GM12878 (cell line): Measurements from ENCODE around the gene ZMAT3. TPM values are rescaled to one million over a fixed set of nuclear protein-coding genes. Genes with fewer than 3 reads are reported as not detected.

Experiments used
- BCL11A ChIP-seq: IDR thresholded peaks from 2 replicates; pipeline ENCODE4 v1.6.1; 2011; ENCODE audit warnings: low read depth, low read length
- BHLHE40 ChIP-seq, 2 experiments: fragments of 450-650 bp in 1 of 2; IDR thresholded peaks; 2 replicates each; pipeline ENCODE4 v1.6.1; 2011 to 2017; ENCODE audit warnings: low read depth in 2 of 2, borderline replicate concordance in 1 of 2, improper control_type of control experiment in 1 of 2, low read length in 1 of 2, mild to moderate bottlenecking in 1 of 2
- CHD1 ChIP-seq: IDR thresholded peaks from 2 replicates; pipeline ENCODE4 v1.6.1; 2012; ENCODE audit warnings: low read depth, low read length, improper control_type of control experiment
- DPF2 ChIP-seq: fragments of 450-650 bp; IDR thresholded peaks from 2 replicates; pipeline ENCODE4 v1.6.1; 2017; ENCODE audit warnings: mild to moderate bottlenecking
- FOS ChIP-seq: IDR thresholded peaks from 3 replicates; pipeline ENCODE4 v1.6.1; 2011; ENCODE audit warnings: borderline replicate concordance; ENCODE audit not compliant: insufficient read length; ENCODE audit errors: extremely low read depth
- HCFC1 ChIP-seq: fragments of 150-350 bp; IDR thresholded peaks from 2 replicates; pipeline ENCODE4 v1.6.1; 2014; ENCODE audit warnings: low read length
- HDAC6 ChIP-seq: fragments of 200-600 bp; sonication (generic); IDR thresholded peaks from one replicate; pipeline ENCODE4 v1.8.0; 2017; ENCODE audit warnings: antibody characterized with exemption; ENCODE audit not compliant: unreplicated experiment
- JUND ChIP-seq: IDR thresholded peaks from 2 replicates; pipeline ENCODE4 v1.6.1; 2012; ENCODE audit warnings: low read depth, mild to moderate bottlenecking, low read length, improper control_type of control experiment, moderate library complexity
- KLF5 ChIP-seq: fragments of 450-650 bp; IDR thresholded peaks from 2 replicates; pipeline ENCODE4 v1.6.1; 2014; ENCODE audit warnings: mild to moderate bottlenecking; ENCODE audit not compliant: partially characterized antibody
- MTA2 ChIP-seq: fragments of 450-650 bp; IDR thresholded peaks from 2 replicates; pipeline ENCODE4 v1.6.1; 2016; ENCODE audit warnings: low read depth, mild to moderate bottlenecking, moderate library complexity
- NBN ChIP-seq: fragments of 450-650 bp; IDR thresholded peaks from 2 replicates; pipeline ENCODE4 v1.6.1; 2016
- POLR2AphosphoS5 ChIP-seq: IDR thresholded peaks from 2 replicates; pipeline ENCODE4 v1.6.1; 2011; ENCODE audit warnings: mild to moderate bottlenecking, low read length, inconsistent platforms
- SREBF1 ChIP-seq: IDR thresholded peaks from 2 replicates; pipeline ENCODE4 v1.6.1; 2012; ENCODE audit warnings: mild to moderate bottlenecking, low read length
- SREBF2 ChIP-seq: IDR thresholded peaks from 2 replicates; pipeline ENCODE4 v1.6.1; 2012; ENCODE audit warnings: mild to moderate bottlenecking, low read length
- SRF ChIP-seq, 2 experiments: IDR thresholded peaks; 2 replicates each; pipeline ENCODE4 v1.6.1; 2011; ENCODE audit warnings: low read depth in 2 of 2, low read length in 2 of 2, mild to moderate bottlenecking in 1 of 2, moderate library complexity in 1 of 2
- STAT1 ChIP-seq: fragments of 450-650 bp; conservative IDR thresholded peaks from 2 replicates; pipeline ENCODE4 v1.6.1; 2014; ENCODE audit warnings: antibody characterized with exemption, mild to moderate bottlenecking
- TARDBP ChIP-seq: IDR thresholded peaks from 2 replicates; pipeline ENCODE4 v1.6.1; 2016; ENCODE audit warnings: borderline replicate concordance
- TBL1XR1 ChIP-seq: IDR thresholded peaks from 2 replicates; pipeline ENCODE4 v1.6.1; 2012; ENCODE audit warnings: low read depth, low read length, improper control_type of control experiment
- TCF3 ChIP-seq: IDR thresholded peaks from 2 replicates; pipeline ENCODE4 v1.6.1; 2012; ENCODE audit warnings: low read depth, mild to moderate bottlenecking, low read length, borderline replicate concordance; ENCODE audit not compliant: insufficient read depth
- ZNF207 ChIP-seq: fragments of 450-650 bp; IDR thresholded peaks from 2 replicates; pipeline ENCODE4 v1.6.1; 2014; ENCODE audit warnings: antibody characterized with exemption, mild to moderate bottlenecking, borderline replicate concordance
- ZNF274 ChIP-seq: IDR thresholded peaks from one replicate; pipeline ENCODE4 v1.8.0; 2011; ENCODE audit not compliant: insufficient read length, insufficient read depth
- ZSCAN29 ChIP-seq: fragments of 450-650 bp; IDR thresholded peaks from 2 replicates; pipeline ENCODE4 v1.6.1; 2017; ENCODE audit warnings: mild to moderate bottlenecking, moderate library complexity
- polyA plus RNA-seq, 11 experiments: library from polyadenylated mRNA; depleted of rRNA in 4 of 11; unstranded in 6 of 11; stranded (reverse) in 5 of 11; fragments of >200 nt; fragmentation: Nextera tagmentation in 4 of 11; fragmentation: Illumina TruSeq in 1 of 11; extraction: Ambion mirVana in 4 of 11; extraction: Trizol in 1 of 11; gene quantifications; 1 replicate in 1 of 11; 2 replicates in 10 of 11; pipeline versions ENCODE4 v1.2.1 to v1.2.3, GENCODE V29; 2011 to 2016; ENCODE audit warnings: inconsistent platforms in 2 of 11, missing spikeins in 2 of 11, low read depth in 1 of 11
- total RNA-seq, 4 experiments: library from RNA; depleted of rRNA in 3 of 4; stranded (reverse); fragments of >200 nt in 3 of 4; fragmentation: Illumina TruSeq in 1 of 4; extraction: Trizol in 1 of 4; gene quantifications; 2 replicates each; pipeline versions ENCODE4 v1.2.1 to v1.2.3, GENCODE V29; 2013 to 2021
- TF ChIP-seq, protein P1 (sequence below): fragments of 450-650 bp; IDR thresholded peaks from 2 replicates; pipeline ENCODE4 v1.6.1; 2018; ENCODE audit warnings: mild to moderate bottlenecking, low read depth, moderate library complexity; ENCODE audit not compliant: partially characterized antibody
- TF ChIP-seq, protein P2 (sequence below): IDR thresholded peaks from 2 replicates; pipeline ENCODE4 v1.6.1; 2011; ENCODE audit warnings: borderline replicate concordance, low read depth, mild to moderate bottlenecking, moderate library complexity, mixed read lengths, low read length; ENCODE audit not compliant: insufficient read depth; ENCODE audit errors: extremely low read length
- TF ChIP-seq, protein P3 (sequence below): IDR thresholded peaks from 2 replicates; pipeline ENCODE4 v1.6.1; 2012; ENCODE audit warnings: low read depth, low read length, improper control_type of control experiment
- TF ChIP-seq, protein P4 (sequence below): fragments of 450-650 bp; conservative IDR thresholded peaks from 2 replicates; pipeline ENCODE4 v1.6.1; 2017; ENCODE audit warnings: mild to moderate bottlenecking, moderate library complexity

The ZMAT3 gene
- total and polyA plus RNA-seq, 10 of the 15 experiments (the other 5 are each of a cell fraction or from before 2014, with no cell fraction given) = 6.2 to 55.9 (median 25.8) TPM

DNA sequence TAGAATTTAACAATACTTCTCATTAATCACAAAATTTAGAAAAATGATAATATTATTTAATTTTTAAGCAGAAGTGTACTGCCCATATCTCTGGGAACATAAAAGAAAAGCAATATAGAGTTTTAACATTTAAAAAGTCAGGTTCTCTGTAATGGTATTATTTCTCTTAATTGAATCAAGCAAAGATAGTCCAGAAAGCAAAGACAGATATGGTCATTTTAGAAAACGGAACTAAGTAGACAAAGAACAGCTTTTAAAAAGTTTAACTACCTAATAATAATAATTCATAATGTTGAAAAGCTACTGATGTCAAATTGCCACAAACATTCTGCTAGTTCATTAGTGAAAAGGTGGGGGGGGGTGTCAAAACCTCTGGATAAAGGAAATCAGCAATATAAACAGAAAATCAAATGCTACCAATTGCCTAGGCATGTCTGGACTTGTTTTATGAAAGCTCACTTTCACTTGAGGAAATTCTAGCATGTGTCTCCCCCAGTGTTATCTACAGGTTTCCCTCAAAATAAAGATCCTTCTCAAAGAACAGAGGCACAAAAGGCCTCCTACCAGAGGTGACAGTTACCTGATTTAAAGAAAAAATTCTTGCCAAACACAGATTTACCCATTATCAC is 1.7 kb downstream of the ZMAT3 start (continued):
- TF ChIP-seq, protein P1, sequence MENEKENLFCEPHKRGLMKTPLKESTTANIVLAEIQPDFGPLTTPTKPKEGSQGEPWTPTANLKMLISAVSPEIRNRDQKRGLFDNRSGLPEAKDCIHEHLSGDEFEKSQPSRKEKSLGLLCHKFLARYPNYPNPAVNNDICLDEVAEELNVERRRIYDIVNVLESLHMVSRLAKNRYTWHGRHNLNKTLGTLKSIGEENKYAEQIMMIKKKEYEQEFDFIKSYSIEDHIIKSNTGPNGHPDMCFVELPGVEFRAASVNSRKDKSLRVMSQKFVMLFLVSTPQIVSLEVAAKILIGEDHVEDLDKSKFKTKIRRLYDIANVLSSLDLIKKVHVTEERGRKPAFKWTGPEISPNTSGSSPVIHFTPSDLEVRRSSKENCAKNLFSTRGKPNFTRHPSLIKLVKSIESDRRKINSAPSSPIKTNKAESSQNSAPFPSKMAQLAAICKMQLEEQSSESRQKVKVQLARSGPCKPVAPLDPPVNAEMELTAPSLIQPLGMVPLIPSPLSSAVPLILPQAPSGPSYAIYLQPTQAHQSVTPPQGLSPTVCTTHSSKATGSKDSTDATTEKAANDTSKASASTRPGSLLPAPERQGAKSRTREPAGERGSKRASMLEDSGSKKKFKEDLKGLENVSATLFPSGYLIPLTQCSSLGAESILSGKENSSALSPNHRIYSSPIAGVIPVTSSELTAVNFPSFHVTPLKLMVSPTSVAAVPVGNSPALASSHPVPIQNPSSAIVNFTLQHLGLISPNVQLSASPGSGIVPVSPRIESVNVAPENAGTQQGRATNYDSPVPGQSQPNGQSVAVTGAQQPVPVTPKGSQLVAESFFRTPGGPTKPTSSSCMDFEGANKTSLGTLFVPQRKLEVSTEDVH = no peak
- TF ChIP-seq SREBF1 (no peak), HCFC1 (no peak), STAT1 (no peak), POLR2AphosphoS5 (peak; percentile 42; the same call in 1 of the 2 replicates), ZSCAN29 (no peak), ZNF207 (no peak), BCL11A (no peak), SREBF2 (no peak), DPF2 (no peak), KLF5 (no peak), ZNF274 (no peak), SRF (IDR thresholded peaks at IDR 0.05; ENCODE audit: low read depth in 2 of 2, low read length in 2 of 2) (peak; percentile 62 to 90; a peak in 3 of 4 replicates), FOS (no peak), HDAC6 (no peak), TARDBP (no peak), NBN (no peak), BHLHE40 (IDR thresholded peaks at IDR 0.05; ENCODE audit: borderline replicate concordance in 1 of 2, low read depth in 2 of 2, low read length in 1 of 2) (0 out of 4 replicates have a peak, but pooled peaks of 1 of the 2 experiments have one; percentile 16), CHD1 (no peak; the same call in 1 of the 2 replicates), JUND (no peak), TBL1XR1 (no peak), TCF3 (no peak), MTA2 (peak; percentile 42; the same call in 1 of the 2 replicates)
- TF ChIP-seq, protein P2, sequence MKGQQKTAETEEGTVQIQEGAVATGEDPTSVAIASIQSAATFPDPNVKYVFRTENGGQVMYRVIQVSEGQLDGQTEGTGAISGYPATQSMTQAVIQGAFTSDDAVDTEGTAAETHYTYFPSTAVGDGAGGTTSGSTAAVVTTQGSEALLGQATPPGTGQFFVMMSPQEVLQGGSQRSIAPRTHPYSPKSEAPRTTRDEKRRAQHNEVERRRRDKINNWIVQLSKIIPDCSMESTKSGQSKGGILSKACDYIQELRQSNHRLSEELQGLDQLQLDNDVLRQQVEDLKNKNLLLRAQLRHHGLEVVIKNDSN = no peak
- TF ChIP-seq, protein P3, sequence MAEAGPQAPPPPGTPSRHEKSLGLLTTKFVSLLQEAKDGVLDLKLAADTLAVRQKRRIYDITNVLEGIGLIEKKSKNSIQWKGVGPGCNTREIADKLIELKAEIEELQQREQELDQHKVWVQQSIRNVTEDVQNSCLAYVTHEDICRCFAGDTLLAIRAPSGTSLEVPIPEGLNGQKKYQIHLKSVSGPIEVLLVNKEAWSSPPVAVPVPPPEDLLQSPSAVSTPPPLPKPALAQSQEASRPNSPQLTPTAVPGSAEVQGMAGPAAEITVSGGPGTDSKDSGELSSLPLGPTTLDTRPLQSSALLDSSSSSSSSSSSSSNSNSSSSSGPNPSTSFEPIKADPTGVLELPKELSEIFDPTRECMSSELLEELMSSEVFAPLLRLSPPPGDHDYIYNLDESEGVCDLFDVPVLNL = no peak
- TF ChIP-seq, protein P4, sequence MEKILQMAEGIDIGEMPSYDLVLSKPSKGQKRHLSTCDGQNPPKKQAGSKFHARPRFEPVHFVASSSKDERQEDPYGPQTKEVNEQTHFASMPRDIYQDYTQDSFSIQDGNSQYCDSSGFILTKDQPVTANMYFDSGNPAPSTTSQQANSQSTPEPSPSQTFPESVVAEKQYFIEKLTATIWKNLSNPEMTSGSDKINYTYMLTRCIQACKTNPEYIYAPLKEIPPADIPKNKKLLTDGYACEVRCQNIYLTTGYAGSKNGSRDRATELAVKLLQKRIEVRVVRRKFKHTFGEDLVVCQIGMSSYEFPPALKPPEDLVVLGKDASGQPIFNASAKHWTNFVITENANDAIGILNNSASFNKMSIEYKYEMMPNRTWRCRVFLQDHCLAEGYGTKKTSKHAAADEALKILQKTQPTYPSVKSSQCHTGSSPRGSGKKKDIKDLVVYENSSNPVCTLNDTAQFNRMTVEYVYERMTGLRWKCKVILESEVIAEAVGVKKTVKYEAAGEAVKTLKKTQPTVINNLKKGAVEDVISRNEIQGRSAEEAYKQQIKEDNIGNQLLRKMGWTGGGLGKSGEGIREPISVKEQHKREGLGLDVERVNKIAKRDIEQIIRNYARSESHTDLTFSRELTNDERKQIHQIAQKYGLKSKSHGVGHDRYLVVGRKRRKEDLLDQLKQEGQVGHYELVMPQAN = no peak
